ENCODE data around the gene COL5A1.

Gene COL5A1

DNA sequence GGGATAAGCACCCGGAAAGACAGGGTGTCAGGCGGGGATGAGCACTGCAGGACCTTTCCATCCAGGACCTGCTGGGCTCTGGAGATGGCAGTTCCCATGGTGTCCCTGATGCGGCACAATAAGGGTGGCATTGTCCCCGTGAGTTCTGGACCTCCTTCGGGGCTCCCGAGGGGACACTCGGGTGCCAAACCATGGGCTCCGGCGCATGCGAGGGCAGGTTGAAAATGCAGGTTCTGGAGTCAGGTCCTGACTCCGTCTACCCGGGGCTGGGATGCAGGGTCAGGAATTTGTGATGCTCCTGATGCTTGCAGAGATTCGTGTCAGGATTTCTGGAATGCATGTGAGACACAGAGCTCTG lies 239.7 kb downstream of the COL5A1 start:
- no peak for DNase-seq (ENCODE audit: low read depth)

DNA sequence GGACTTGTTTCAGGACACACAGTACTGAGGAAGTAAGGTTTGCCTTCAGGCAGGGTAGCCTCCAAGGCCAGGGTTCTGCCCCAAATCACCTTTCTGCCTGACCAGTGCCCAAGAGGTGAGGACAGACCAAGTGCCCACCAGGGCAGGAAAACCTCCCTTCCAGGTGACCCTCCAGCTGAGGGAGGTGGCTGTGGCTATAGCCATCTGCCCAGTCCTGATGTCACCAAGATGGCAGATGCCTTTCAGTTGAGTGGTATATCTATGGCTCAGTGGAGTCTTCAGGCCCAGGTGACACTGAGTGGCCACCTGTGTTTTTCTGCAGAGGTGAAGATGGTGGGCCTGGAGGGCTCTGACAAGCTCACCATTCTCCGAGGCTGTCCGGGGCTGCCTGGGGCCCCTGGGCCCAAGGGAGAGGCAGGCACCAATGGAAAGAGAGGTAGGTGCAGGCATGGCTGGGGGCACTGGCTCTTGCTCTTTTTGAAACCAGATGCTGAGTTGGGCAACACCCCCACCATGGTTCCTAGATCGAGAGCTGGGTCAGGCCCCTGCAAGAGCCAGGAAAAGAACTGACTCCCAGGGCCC lies 240.7 kb downstream of the COL5A1 start:
- DNase-seq (ENCODE audit: low read depth): no peak
- no peak overlapping the region for H3K4me3 ChIP-seq (ENCODE audit: control insufficient read depth, low read depth, low read length)
- TF ChIP-seq, protein P1, sequence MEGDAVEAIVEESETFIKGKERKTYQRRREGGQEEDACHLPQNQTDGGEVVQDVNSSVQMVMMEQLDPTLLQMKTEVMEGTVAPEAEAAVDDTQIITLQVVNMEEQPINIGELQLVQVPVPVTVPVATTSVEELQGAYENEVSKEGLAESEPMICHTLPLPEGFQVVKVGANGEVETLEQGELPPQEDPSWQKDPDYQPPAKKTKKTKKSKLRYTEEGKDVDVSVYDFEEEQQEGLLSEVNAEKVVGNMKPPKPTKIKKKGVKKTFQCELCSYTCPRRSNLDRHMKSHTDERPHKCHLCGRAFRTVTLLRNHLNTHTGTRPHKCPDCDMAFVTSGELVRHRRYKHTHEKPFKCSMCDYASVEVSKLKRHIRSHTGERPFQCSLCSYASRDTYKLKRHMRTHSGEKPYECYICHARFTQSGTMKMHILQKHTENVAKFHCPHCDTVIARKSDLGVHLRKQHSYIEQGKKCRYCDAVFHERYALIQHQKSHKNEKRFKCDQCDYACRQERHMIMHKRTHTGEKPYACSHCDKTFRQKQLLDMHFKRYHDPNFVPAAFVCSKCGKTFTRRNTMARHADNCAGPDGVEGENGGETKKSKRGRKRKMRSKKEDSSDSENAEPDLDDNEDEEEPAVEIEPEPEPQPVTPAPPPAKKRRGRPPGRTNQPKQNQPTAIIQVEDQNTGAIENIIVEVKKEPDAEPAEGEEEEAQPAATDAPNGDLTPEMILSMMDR (IDR thresholded peaks at IDR 0.05; ENCODE audit: control insufficient read depth, insufficient read depth, low read depth, low read length, missing control alignments): no peak

More for the DNA sequence above, 239.7 kb downstream of the COL5A1 start:
- no peak overlapping the region for H3K4me3 ChIP-seq (ENCODE audit: control insufficient read depth, low read depth, low read length)
- TF ChIP-seq, protein P1 (IDR thresholded peaks at IDR 0.05; ENCODE audit: control insufficient read depth, insufficient read depth, low read depth, low read length, missing control alignments): no peak

DNA sequence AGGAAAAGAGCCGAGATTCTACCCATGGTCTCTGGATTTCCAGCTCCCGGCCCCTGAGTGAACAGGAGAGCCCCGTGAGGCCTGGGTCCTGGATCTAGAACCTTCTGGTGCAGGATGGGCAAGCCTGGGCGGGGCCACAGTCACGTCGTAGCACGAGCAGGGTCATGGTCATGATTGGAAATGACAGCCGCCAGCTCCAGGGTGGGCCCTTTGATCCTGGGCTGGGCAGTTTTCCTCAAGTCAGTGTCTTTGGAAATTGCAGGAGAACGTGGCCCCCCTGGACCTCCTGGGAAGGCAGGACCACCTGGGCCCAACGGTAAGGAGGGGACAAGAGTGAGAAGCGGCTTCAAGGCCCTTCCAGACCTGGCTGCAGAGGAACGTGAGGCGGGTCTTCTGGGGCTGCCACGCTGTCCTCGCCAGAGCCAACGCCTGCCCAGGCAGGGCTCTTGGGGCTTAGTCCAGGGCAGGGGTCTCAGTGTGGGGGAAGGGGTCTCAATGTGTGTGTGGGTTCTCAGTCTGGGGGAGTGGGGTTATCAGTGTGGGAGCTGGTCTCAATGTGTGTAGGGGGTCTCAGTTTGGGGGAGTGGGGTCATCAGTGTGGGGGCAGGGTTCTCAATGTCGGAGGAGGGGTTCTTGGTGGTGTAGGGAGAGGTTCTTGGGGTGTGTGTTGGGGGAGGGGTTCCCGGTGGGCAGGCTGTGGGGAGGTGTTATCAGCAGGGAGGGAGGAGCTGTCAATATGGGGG lies 241.6 kb downstream of the COL5A1 start:
- H3K4me3 ChIP-seq (ENCODE audit: control insufficient read depth, low read depth, low read length): no peak overlapping the region
- DNase-seq (ENCODE audit: low read depth): no peak
- TF ChIP-seq, protein P1 (IDR thresholded peaks at IDR 0.05; ENCODE audit: control insufficient read depth, insufficient read depth, low read depth, low read length, missing control alignments): no peak

DNA sequence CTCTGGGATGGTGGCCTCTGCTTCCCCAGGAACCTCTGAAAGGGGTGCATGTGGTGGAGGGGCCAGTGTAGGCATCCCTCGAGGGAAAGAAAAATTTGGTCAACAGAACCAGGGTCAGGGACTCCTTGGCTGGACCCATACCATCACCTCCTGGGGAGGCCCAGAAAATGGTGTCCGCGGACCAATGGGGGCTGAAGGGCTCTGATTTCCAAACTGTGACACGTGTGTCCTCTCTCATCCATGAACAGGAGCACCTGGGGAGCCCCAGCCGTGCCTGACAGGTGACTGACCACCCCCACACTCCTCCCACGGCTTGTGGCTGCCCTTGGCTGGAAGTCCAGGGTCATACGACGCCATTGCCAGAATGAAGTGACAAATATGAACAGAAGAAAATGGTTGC lies 242.9 kb downstream of the COL5A1 start:
- TF ChIP-seq, protein P1 (IDR thresholded peaks at IDR 0.05; ENCODE audit: control insufficient read depth, insufficient read depth, low read depth, low read length, missing control alignments): no peak
- DNase-seq (ENCODE audit: low read depth): no peak

DNA sequence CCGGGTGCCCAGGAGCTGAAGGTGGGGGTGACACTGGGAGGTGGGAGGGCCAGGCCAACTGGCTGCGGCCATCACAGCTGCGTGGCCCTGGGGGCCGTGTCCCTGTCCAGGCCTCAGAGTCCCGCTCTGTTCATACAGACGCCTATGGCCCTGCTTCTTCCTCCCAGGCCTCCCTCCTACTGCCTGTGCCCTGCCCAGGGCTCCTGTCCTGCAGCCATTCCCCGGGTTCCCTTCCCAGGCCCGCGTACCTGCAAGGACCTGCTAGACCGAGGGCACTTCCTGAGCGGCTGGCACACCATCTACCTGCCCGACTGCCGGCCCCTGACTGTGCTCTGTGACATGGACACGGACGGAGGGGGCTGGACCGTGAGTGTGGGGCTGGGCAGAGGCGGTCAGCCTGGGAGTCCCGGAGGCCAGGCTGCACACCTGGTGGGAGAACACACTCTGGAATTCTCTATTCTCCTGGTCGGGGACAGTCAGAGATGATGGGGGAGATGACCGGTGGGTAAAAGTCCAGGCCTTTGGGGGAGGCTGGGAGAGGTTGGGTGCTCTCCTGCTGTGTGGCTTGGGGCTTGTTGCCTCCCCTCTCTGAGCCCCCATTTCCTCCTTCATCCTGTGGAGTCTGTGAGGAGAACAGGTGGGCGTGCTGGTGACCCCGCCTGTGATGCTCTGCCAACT lies 243.5 kb downstream of the COL5A1 start:
- H3K4me3 ChIP-seq (ENCODE audit: control insufficient read depth, low read depth, low read length): no peak overlapping the region
- TF ChIP-seq, protein P1 (IDR thresholded peaks at IDR 0.05; ENCODE audit: control insufficient read depth, insufficient read depth, low read depth, low read length, missing control alignments): no peak
- no peak for DNase-seq (ENCODE audit: low read depth)

More for the DNA sequence above, 242.9 kb downstream of the COL5A1 start:
- H3K4me3 ChIP-seq (ENCODE audit: control insufficient read depth, low read depth, low read length): no peak overlapping the region

DNA sequence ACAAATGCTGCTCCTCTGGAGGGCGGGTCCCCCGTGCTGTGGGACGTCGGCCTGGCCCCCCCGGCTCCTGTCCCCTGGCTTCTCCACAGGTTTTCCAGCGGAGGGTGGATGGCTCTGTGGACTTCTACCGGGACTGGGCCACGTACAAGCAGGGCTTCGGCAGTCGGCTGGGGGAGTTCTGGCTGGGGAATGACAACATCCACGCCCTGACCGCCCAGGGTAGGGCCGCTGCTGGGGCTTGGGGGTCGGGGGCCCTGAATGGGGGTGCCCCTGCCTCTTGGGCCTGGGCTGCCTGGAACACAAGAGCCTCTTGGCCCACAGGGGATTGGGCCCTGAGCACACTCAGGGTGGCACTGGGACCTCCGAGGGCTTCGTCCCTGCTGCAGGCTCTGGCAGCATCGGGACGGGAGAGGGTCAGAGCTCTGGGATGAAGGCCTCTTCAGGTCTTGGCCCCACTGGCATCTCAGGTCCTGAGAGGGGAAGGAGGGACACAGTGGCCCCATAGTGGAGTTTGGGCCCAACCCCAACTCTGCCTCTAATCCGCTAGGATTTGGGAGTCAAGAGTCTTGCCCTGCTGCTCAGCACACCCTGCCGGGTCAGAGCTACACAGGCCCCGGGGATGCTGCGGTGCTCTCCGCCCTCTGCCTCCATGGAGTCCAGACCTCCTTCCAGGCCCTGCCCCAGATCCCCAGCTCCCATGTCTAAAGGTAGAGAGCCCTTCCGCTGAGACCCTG lies 244.2 kb downstream of the COL5A1 start:
- no peak overlapping the region for H3K4me3 ChIP-seq (ENCODE audit: control insufficient read depth, low read depth, low read length)
- TF ChIP-seq, protein P1 (IDR thresholded peaks at IDR 0.05; ENCODE audit: control insufficient read depth, insufficient read depth, low read depth, low read length, missing control alignments): no peak
- DNase-seq (ENCODE audit: low read depth): no peak
